ENCODE measurements around the gene VNN1.

VNN1 gene

DNA sequence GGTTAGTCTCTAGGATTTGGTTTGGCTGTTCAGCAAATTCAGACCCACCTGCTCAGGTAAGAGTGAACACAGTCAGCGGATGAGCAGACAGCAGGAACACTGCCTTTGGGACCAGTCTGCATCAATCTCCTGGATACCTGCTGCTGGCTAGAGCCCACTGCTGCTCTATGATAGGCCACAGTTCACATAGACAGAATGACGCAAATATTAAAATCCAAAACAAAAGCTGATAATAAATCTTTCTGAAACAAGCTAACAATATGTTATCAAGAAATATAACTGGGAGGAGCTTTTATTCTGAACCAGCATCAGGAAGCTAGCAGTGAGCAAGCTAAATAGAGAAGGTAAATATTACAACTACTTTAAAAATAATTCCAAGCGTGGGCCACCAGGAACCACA is 54.8 kb downstream of the VNN1 start, which contains the start of gene TAAR1:
TAAR1 (minus strand) TSS at position 101 of the 400 bp plus-strand sequence. CDS start 13,179 bp downstream, outside the sequence.
- H3K79me2 ChIP-seq (ENCODE audit: insufficient read depth, low read length): no peaks in the 10 kb centered on the region
- H3K9me3 ChIP-seq (ENCODE audit: low read length): no peaks in the 10 kb centered on the region
- no peaks in the 10 kb centered on the region for H3K4me1 ChIP-seq (ENCODE audit: insufficient read depth, low read length, severe bottlenecking)
- H3K36me3 ChIP-seq (ENCODE audit: insufficient read depth, low read length): no peaks in the 10 kb centered on the region
- TF ChIP-seq, protein P1, sequence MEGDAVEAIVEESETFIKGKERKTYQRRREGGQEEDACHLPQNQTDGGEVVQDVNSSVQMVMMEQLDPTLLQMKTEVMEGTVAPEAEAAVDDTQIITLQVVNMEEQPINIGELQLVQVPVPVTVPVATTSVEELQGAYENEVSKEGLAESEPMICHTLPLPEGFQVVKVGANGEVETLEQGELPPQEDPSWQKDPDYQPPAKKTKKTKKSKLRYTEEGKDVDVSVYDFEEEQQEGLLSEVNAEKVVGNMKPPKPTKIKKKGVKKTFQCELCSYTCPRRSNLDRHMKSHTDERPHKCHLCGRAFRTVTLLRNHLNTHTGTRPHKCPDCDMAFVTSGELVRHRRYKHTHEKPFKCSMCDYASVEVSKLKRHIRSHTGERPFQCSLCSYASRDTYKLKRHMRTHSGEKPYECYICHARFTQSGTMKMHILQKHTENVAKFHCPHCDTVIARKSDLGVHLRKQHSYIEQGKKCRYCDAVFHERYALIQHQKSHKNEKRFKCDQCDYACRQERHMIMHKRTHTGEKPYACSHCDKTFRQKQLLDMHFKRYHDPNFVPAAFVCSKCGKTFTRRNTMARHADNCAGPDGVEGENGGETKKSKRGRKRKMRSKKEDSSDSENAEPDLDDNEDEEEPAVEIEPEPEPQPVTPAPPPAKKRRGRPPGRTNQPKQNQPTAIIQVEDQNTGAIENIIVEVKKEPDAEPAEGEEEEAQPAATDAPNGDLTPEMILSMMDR (IDR thresholded peaks at IDR 0.05; ENCODE audit: low read length): no peak
- TF ChIP-seq EZH2 (IDR thresholded peaks at IDR 0.05; ENCODE audit: borderline replicate concordance, low read length): no peak
- no peak within 1 kb of the TSS for H3K4me3 ChIP-seq (ENCODE audit: low read depth, low read length, poor library complexity, severe bottlenecking)
- H3K4me2 ChIP-seq (ENCODE audit: low read length): no peak within 1 kb of the TSS
- H3K27ac ChIP-seq (ENCODE audit: low read depth, low read length, poor library complexity, severe bottlenecking): no peak within 1 kb of the TSS
- H3F3A ChIP-seq (ENCODE audit: insufficient read depth, low read length): no peaks in the 10 kb centered on the region
- no peaks in the 10 kb centered on the region for H3K9me2 ChIP-seq (ENCODE audit: low read depth, low read length)
- no peaks in the 10 kb centered on the region; the same call in 1 of the 2 replicates for H3K27me3 ChIP-seq (ENCODE audit: insufficient read depth, low read length)
- no peak within 1 kb of the TSS for H3K9ac ChIP-seq (ENCODE audit: low read length)
- H4K20me1 ChIP-seq (ENCODE audit: insufficient read depth, low read length): no peaks in the 10 kb centered on the region
- H2AFZ ChIP-seq (ENCODE audit: low read length): no peak within 1 kb of the TSS

DNA sequence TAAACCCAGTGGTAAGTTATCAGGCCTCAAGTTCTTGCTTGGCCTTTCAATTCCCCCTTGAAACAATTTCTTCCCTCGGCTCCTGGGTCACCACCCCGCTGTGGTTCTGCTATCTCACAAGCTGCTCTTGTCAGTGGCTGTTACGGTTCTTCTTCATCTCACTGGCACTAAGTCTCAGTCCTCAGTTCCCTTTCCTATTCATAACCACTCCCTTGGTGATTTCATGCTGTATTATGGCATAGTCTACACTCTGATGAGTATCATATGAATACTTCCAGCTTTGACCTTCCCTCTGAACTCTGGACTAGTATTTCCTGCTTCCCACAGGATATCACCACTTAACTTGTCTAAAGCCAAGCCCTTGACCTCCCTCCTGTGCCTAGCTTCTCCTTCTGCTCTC is 62.8 kb downstream of the VNN1 start:
- Histone ChIP-seq H3K4me2 (ENCODE audit: low read length) (no peak overlapping the region), H3K36me3 (ENCODE audit: insufficient read depth, low read length) (no peaks in the 10 kb centered on the region), H3K9me2 (ENCODE audit: low read depth, low read length) (no peaks in the 10 kb centered on the region), H3K9me3 (ENCODE audit: low read length) (no peaks in the 10 kb centered on the region), H3K9ac (ENCODE audit: low read length) (no peak overlapping the region), H3F3A (ENCODE audit: insufficient read depth, low read length) (no peaks in the 10 kb centered on the region), H3K79me2 (ENCODE audit: insufficient read depth, low read length) (no peaks in the 10 kb centered on the region), H2AFZ (ENCODE audit: low read length) (no peak overlapping the region), H3K27me3 (ENCODE audit: insufficient read depth, low read length) (no peaks in the 10 kb centered on the region; the same call in 1 of the 2 replicates), H4K20me1 (ENCODE audit: insufficient read depth, low read length) (no peaks in the 10 kb centered on the region), H3K4me3 (ENCODE audit: low read depth, low read length, poor library complexity, severe bottlenecking) (no peak overlapping the region), H3K27ac (ENCODE audit: low read depth, low read length, poor library complexity, severe bottlenecking) (no peak overlapping the region), H3K4me1 (ENCODE audit: insufficient read depth, low read length, severe bottlenecking) (no peaks in the 10 kb centered on the region)
- TF ChIP-seq EZH2 (IDR thresholded peaks at IDR 0.05; ENCODE audit: borderline replicate concordance, low read length): no peak
- TF ChIP-seq, protein P1 (IDR thresholded peaks at IDR 0.05; ENCODE audit: low read length): no peak

DNA sequence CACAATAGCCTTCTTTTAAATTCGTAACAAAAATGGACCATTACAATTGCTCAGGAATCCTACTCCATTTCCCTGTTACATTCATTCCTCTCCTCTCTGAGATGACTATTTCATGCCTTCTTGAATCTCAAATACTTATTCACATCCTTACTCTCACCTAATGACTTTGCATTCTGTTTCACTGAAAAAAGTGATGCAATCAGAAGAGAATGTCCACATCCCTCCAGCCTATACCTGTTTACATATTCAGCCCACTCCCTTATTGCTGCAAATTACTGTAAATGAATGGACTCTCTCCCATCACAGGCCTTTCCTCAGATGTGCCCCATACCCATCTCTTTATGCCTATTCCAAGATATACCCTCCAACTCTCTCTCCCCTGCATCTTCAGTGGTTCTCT is 63.4 kb downstream of the VNN1 start:
- TF ChIP-seq, protein P1 (IDR thresholded peaks at IDR 0.05; ENCODE audit: low read length): no peak
- no peak for TF ChIP-seq EZH2 (IDR thresholded peaks at IDR 0.05; ENCODE audit: borderline replicate concordance, low read length)
- H3K4me3 ChIP-seq (ENCODE audit: low read depth, low read length, poor library complexity, severe bottlenecking): no peak overlapping the region

More for the DNA sequence above, 63.4 kb downstream of the VNN1 start:
- Histone ChIP-seq H3K9me3 (ENCODE audit: low read length) (no peaks in the 10 kb centered on the region), H3F3A (ENCODE audit: insufficient read depth, low read length) (no peaks in the 10 kb centered on the region), H3K79me2 (ENCODE audit: insufficient read depth, low read length) (no peaks in the 10 kb centered on the region), H3K36me3 (ENCODE audit: insufficient read depth, low read length) (no peaks in the 10 kb centered on the region), H4K20me1 (ENCODE audit: insufficient read depth, low read length) (no peaks in the 10 kb centered on the region), H3K4me2 (ENCODE audit: low read length) (no peak overlapping the region), H3K9me2 (ENCODE audit: low read depth, low read length) (no peaks in the 10 kb centered on the region), H3K27ac (ENCODE audit: low read depth, low read length, poor library complexity, severe bottlenecking) (no peak overlapping the region), H3K4me1 (ENCODE audit: insufficient read depth, low read length, severe bottlenecking) (no peaks in the 10 kb centered on the region), H3K9ac (ENCODE audit: low read length) (no peak overlapping the region), H2AFZ (ENCODE audit: low read length) (no peak overlapping the region), H3K27me3 (ENCODE audit: insufficient read depth, low read length) (no peaks in the 10 kb centered on the region; the same call in 1 of the 2 replicates)
